Dedifferentiated amniotic fluid mesenchymal stem cell (primary cell): ENCODE data around the gene RABL3.
"Not testable (repeated sequence)": the region's sequence is repeated elsewhere in the genome, so short reads cannot be mapped to it uniquely, and the experiment has no call there.

Experiments
- DNase-seq: peaks from one replicate; pipeline ENCODE4 v3.0.0-alpha.2; 2016; ENCODE audit errors: extremely low spot score

RABL3 gene

GRCh38 chr3:120742198-120742848, at the start of gene RABL3, which contains the start of gene GTF2E1:
Gene RABL3 (minus strand): TSS chr3:120742516. CDS start chr3:120742507, 9 bp downstream.
Gene GTF2E1 (plus strand): TSS chr3:120742744. CDS start chr3:120750553, 7,809 bp downstream.
- DNase-seq = peak; percentile 100

DNA sequence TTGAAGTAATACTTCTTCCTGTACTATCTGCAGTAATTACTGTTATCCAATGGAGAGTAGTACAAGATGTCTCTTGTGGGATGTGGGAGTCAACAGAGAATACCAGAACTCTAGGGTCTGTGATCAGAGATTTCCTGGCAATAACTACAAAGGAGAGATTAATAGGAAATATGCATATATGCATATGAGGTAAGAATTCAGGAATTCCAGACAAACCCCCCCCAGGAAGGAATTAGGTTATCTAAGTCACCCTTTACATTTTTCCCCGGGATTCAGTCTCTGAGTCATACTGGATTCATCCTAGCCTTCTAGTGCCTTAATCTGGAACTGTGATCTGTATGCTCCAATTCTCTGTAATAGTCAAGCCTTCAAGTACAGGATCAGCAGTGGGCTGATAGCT, 49.6 kb upstream of the RABL3 start:
- DNase-seq = no peak

- no peak for DNase-seq
These were observed 48.7 kb upstream of the RABL3 start for GRCh38 chr3:120791010-120791409.

DNA sequence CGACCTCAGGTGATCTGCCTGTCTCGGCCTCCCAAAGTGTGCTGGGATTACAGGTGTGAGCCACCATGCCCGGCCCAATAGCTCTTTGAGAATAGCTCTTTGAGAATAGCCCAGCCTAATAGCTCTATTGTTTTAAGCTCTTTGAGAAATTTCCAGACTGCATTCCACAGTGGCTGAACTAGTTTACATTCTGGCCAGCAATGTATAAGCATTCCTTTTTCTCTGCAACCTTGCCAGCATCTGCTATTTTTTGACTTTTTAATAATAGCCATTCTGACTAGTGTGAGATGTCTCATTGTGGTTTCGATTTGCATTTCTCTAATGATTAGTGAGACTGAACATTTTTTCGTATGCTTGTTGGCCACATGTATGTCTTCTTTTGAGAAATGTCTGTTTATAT, 43.5 kb upstream of the RABL3 start:
- DNase-seq = not testable (repeated sequence)

- no peak for DNase-seq
These were observed 38.7 kb upstream of the RABL3 start for GRCh38 chr3:120780977-120781376.

DNA sequence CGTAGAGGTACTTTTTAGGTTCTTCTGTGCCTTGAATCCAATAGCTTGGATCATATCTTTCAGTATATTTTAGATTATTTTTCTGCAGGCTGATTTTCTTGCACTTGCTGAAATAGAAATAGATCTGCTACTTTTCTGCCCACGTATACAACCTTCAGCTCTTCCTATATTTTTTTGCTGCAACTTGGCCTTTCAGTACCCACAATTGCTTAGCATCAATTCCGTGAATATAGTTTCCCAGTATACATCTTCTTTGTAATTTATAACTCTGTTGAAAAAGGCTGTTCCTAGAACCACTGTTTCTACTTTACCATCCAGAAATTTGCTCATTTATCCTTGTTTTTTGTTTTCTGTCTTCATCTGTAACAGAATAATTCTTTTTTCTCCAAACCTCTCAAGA, 36.5 kb upstream of the RABL3 start:
- no peak for DNase-seq

DNA sequence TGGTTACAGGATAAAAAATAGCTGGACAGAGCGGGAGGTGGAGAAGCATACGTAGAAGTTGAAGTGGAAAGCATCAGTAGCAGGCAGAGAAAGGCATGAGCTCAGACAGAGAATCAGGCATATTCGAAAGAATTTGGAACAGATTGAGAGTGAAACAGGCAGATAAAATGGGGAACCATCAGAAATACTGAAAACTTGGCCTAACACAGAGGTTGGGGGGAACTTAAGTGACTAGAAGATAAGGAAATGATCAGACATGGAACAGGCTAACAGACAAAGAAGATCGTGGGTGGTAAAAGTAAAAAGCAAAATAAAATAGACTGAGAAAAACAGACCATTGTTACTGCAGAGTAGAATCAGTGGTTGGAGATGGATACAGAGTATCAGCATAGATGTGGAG, 33.1 kb upstream of the RABL3 start:
- DNase-seq = no peak

DNA sequence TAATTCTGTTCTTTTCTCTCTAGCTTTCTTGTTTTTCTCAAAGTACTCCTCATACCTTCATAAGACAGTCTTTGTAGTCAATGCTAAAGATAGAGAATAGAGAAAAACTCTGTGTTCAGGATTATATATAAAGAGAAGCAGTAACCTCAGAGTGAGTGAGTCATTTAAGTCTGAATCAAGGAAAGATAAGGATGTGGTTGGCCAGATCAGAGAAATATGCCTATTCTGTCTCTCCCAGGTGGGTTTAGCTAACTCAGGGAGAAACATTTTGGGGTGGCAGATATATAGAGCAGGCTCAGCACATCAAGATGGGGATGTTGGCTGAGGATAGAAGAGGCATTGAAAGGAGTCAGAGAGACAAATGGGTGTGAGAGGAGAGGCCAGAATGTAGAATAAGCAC, 31.6 kb upstream of the RABL3 start:
- no peak for DNase-seq

- DNase-seq = no peak
These were observed 29.8 kb upstream of the RABL3 start for GRCh38 chr3:120772081-120772480.

- DNase-seq = no peak
These were observed 28.6 kb upstream of the RABL3 start for GRCh38 chr3:120770891-120771290.

DNA sequence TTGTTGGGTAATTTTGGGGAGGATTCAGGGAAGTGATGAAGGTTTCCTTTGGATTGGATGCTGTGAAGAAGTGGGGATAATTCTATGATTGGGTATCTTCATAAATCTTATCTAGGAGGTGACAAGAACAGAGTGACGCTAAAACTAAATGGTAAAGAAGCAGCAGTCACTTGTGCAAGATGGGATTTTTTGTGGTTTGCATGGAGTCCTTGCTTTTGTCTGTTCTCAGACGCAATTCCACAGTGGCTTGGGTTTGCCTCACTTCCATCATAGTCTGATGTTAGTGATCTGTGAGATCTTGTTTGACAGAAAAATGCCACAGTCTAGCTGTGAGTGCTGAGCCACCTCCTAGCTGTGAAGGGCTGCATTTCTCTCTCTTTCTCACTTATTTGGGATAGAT, 27.1 kb upstream of the RABL3 start:
- no peak for DNase-seq

GRCh38 chr3:120767106-120767505, 24.8 kb upstream of the RABL3 start:
- no peak for DNase-seq

- no peak for DNase-seq
These were observed 24.3 kb upstream of the RABL3 start for GRCh38 chr3:120766576-120766975.

DNA sequence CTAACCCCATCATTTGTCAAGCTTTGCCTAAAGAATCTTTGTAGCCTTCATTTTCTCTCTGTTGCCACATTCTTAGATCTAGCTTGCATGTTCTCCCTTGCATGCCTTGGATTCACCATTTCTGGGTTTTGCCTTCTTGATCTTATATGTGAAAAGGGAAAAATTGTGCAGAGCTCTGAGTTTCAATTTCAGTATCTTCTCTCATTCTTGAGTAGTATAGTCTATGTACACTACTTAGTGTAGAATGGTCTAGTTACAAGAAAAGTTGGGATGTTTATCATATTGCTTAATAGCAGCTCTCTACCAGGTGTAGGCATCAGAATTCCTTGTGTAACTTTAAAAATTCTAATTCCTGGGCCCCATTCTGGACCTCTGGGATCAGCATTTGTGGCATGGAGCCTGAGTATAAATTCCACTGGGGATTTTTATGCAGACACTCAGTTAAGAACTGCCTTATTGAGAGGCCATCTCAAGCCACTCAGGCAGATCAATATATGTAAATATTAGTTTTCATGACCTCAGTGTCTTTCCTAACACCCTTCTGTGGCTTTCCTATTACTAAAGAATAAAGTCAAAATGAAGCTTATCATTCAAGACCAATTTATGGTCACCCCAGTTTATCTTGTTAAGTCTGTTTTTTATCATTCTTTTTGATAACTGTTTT, 23.6 kb upstream of the RABL3 start:
- DNase-seq = no peak

GRCh38 chr3:120764206-120764605, 21.9 kb upstream of the RABL3 start:
- DNase-seq = no peak

GRCh38 chr3:120763601-120764000, 21.3 kb upstream of the RABL3 start:
- DNase-seq = no peak

DNA sequence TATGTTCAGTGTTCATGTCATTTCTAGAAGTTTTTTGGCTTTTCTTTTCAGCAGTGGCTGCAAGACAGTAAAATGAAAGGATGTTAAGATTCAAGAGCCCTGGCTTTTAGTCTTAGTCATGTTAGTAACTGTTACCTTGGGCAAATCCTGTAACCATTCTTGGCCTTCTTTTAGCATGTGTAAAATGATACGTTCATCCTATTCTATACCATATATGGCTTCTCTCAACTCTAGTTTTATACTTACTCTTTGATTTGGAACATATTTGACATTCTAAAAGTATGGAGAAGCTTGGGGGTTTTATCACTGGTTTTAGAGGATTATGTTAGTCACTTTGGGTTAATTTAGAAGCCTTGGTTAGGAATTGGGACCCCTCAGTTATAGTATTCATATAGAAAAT, 20.3 kb upstream of the RABL3 start:
- no peak for DNase-seq

GRCh38 chr3:120758551-120758950, 16.2 kb upstream of the RABL3 start:
- DNase-seq = not testable (repeated sequence)

DNA sequence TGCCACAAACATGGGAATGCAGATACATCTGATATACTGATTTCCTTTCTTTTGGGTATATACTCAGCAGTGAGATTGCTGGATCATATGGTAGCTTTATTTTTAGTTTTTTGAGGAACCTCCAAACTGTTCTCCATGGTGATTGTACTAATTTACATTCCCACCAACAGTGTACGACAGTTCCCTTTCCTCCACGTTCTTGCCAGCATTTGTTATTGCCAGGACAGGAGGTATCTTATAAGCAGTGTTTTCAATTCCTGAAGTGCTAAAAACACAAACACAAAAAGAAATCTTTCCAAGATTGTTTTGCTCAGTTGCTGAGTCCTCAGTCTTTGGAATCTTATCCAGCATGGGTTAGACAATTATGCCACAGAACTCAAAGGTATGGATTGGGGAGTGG, 13.7 kb upstream of the RABL3 start:
- no peak for DNase-seq

- no peak for DNase-seq
These were observed 11.5 kb upstream of the RABL3 start for GRCh38 chr3:120753810-120754209.

GRCh38 chr3:120752865-120753264, 10.5 kb upstream of the RABL3 start:
- no peak for DNase-seq

- no peak for DNase-seq
These were observed 9.9 kb upstream of the RABL3 start for GRCh38 chr3:120752230-120752629.

DNA sequence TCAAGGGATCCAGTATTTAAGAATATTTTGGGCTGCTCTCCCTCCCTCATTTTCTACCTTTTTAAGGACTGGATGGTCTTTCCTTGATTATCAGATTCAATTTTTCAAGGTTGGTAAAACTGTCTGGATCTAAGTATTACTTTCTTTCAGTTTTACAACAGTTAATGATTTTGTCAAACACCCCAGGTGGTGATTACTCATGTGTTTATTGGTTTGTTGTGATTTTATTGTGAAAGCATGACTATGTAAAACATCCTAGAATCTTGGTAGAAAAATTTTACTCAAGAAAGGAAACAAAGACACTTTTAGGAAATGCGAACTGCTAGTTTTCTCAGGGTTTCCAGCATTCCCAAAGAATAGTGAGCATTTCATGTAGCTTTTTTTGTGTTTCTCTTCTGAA, 7.5 kb upstream of the RABL3 start:
- no peak for DNase-seq

- no peak for DNase-seq
These were observed 3.1 kb upstream of the RABL3 start for GRCh38 chr3:120745466-120745865.
